SHP77 (cell line): Measurements from ENCODE around the gene MED1.
"Not testable (repeated sequence)": the region's sequence is repeated elsewhere in the genome, so short reads cannot be mapped to it uniquely, and the experiment has no call there.

Experiments
- DNase-seq, 2 experiments: peaks; one replicate each; lab custom pipeline; 2025; lab: John Stamatoyannopoulos, UW

MED1 gene

DNA sequence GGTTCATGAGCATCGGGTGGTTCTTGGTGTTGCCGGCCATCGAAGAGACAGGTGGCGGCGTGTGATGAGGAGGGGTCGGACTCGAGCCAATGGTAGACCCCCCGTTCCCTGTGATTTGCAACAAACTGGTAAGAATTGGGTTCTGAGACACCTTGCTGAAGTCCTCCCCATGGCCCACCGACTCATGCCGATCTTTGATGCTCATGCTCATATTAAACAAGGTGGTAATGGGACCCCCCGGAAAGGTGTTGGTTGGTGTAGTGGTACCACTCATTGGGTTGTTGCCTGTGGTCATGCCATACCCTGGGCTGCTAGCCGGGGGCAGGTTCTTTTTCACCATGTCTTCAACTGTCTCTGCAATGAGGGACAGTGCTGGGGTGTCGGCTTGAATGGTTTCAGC lies 40.8 kb downstream of the MED1 start:
- no peak for DNase-seq

- no peak for DNase-seq
Measured at GRCh38 chr17:39408360-39408759, 42.7 kb downstream of the MED1 start.

GRCh38 chr17:39406951-39407350 lies 44.1 kb downstream of the MED1 start:
- DNase-seq = no peak

GRCh38 chr17:39405436-39405835 lies 45.6 kb downstream of the MED1 start:
- DNase-seq = no peak

DNA sequence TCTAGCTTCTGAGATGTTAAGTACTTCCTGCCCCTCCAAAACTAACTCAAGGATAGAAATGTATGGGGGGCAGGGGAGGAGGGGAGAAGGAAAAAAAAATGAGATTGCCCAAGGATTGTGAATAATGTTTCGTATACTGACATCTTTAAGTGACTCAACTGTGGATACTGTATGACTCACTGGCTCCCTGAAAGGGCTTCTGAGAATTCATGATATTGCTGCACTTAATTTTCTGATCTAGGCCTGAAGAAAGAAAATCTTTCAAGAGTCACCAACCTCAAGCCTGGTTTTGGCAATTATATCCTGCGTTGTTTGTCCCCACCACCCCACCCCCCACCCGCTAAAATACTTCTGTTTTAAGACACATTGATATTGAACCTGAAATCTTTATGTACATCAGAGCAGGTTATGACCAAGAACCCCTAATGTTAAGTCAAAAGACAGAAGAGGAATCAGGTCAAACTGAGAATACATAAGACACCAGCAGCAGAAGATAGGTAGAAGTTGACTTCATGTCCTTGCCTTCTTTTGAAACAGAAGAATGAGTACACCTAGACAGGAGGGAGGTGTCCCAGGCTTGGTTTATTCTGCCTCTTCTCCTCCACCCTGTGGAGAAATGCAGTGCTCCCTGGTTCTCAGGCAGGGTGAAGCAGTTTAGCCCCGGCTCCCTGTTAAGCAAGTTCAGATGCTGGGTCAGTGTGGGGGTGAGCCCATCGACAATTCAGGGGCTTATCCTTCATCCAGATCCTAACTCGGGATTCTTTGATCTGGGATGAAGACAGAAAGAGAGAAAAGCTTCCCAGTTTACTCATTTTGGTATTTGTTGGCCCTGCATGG lies 46.3 kb downstream of the MED1 start:
- no peak for DNase-seq

DNA sequence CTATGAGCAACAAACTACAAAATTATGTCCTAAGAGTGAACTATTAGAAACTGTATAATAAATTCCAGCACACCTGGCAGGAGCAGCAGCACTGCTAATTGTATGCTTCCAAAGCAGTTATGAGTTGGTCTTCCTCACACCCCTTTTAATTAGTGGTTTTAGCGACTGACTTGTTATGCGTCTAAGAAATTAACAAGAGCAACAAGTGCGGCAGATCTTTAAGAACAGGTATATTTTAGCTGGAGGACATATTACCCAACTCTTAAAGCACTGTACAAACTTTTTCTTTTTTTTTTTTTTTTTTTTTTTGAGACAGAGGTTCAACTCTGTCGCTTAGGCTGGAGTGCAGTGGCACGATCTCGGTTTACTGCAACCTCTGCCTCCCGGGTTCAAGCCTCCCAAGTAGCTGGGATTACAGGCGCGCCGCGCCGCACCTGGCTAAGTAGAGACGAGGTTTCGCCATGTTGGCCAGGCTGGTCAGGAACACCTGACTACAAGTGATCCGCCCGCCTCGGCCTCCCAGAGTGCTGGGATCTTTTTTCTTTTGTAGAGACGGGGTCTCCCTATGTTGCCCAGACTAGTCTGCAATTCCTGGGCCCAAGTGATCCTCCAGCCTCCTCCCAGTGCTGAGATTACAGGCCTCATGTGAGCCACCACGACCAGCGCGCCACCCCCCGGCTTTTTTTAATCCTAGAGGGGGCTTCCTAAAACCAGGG lies 48.0 kb downstream of the MED1 start:
- no peak for DNase-seq

GRCh38 chr17:39402244-39402889 lies 48.7 kb downstream of the MED1 start:
- DNase-seq = peak; percentile 85 to 97

GRCh38 chr17:39401412-39402243 lies 49.4 kb downstream of the MED1 start, which contains the start of gene FBXL20:
FBXL20 (minus strand) TSS chr17:39401626; CDS start chr17:39401402, 224 bp downstream.
- DNase-seq = peak; percentile 62 to 89

- no peak for DNase-seq
Measured at GRCh38 chr17:39400547-39401411, 50.3 kb downstream of the MED1 start.

- no peak for DNase-seq
Measured at GRCh38 chr17:39399791-39400190, 51.3 kb downstream of the MED1 start.

- DNase-seq = no peak
Measured at GRCh38 chr17:39393736-39394135, 57.3 kb downstream of the MED1 start.

- no peak for DNase-seq
Measured at GRCh38 chr17:39391448-39391847, 59.6 kb downstream of the MED1 start.

- no peak for DNase-seq
Measured at GRCh38 chr17:39385040-39385439, 66.0 kb downstream of the MED1 start.

GRCh38 chr17:39380144-39380543 lies 70.9 kb downstream of the MED1 start:
- no peak for DNase-seq

GRCh38 chr17:39376434-39376833 lies 74.6 kb downstream of the MED1 start:
- no peak for DNase-seq

GRCh38 chr17:39367805-39368204 lies 83.3 kb downstream of the MED1 start:
- not testable (repeated sequence) for DNase-seq

DNA sequence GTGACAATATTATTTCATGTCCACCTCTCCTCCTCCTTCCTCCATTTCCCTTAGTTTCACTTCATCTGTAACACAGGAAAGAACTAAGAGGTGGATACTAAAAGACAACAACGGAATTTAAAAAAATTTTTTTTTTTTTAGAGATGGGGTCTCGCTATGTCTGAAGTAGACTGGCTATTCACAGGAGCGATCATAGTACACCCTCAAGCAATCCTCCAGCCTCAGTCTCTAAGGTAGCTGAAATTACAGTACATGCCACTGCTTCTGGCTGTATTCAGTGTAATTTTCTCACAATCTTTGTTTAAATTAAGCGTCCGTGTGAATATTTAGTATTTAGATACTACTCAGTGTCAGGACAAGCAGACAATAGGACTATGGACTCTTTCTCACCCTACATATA lies 85.2 kb downstream of the MED1 start:
- no peak for DNase-seq

DNA sequence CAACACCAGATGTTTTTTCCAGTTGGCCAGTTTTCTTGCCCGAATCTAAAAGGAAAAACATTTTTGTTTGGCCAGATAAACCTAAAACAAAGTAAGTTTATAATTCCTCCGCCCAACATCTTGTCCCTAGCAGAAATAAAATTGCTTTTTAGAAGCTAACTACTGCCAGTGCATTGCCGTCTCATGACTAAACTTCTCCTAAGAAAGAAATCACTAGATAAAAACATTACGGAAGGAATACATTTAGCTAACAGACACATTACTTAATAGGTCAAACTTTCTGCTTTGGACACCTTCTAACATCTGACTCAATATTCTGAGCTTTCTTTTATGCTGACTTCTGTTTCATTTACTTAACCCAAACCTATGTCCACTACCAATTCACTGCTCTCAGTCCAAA lies 85.8 kb downstream of the MED1 start:
- no peak for DNase-seq

- no peak for DNase-seq
Measured at GRCh38 chr17:39364236-39365025, 86.6 kb downstream of the MED1 start.

GRCh38 chr17:39361064-39361463 lies 90.0 kb downstream of the MED1 start:
- no peak for DNase-seq
